Smooth muscle cell (in vitro differentiated cells): ENCODE data around the gene RFTN1. TPM values are rescaled to one million over a fixed set of nuclear protein-coding genes. Genes with fewer than 3 reads are reported as not detected.

ENCODE experiments used
- DNase-seq: peaks from one replicate; lab custom pipeline; 2025; ENCODE audit not compliant: unreplicated experiment; lab: John Stamatoyannopoulos, UW
- H2AFZ ChIP-seq: fragments of 200-600 bp; sonication (generic); 2 replicates; pipeline ENCODE4 v1.6.0; 2016; ENCODE audit warnings: antibody characterized with exemption, low read depth, mild to moderate bottlenecking
- H3F3A ChIP-seq: fragments of 200-600 bp; sonication (generic); 2 replicates; pipeline ENCODE4 v1.6.0; 2017; ENCODE audit warnings: antibody characterized with exemption, low read depth
- H3K27ac ChIP-seq: fragments of 200-600 bp; sonication (generic); 2 replicates; pipeline ENCODE4 v1.5.1; 2016; ENCODE audit warnings: low read depth, mild to moderate bottlenecking
- H3K27me3 ChIP-seq: fragments of 200-600 bp; sonication (generic); 2 replicates; pipeline ENCODE4 v1.6.1; 2016; ENCODE audit warnings: low read depth, mild to moderate bottlenecking
- H3K36me3 ChIP-seq: fragments of 200-600 bp; sonication (generic); 2 replicates; pipeline ENCODE4 v1.5.1; 2016; ENCODE audit warnings: low read depth
- H3K4me1 ChIP-seq: fragments of 200-600 bp; sonication (generic); 2 replicates; pipeline ENCODE4 v1.5.1; 2016; ENCODE audit warnings: low read depth
- H3K4me2 ChIP-seq: fragments of 200-600 bp; sonication (generic); 2 replicates; pipeline ENCODE4 v1.6.0; 2016; ENCODE audit warnings: mild to moderate bottlenecking
- H3K4me3 ChIP-seq: fragments of 200-600 bp; sonication (generic); 2 replicates; pipeline ENCODE4 v1.5.1; 2016; ENCODE audit warnings: mild to moderate bottlenecking
- H3K79me2 ChIP-seq: fragments of 200-600 bp; sonication (generic); 2 replicates; pipeline ENCODE4 v1.6.0; 2016; ENCODE audit warnings: low read depth, mild to moderate bottlenecking
- H3K9ac ChIP-seq: fragments of 200-600 bp; sonication (generic); 2 replicates; pipeline ENCODE4 v1.6.0; 2016; ENCODE audit warnings: low read depth
- H3K9me3 ChIP-seq: fragments of 200-600 bp; sonication (generic); replicated peaks from 2 replicates; pipeline ENCODE4 v1.5.1; 2016; ENCODE audit warnings: low read depth
- H4K20me1 ChIP-seq: fragments of 200-600 bp; sonication (generic); 2 replicates; pipeline ENCODE4 v1.6.0; 2016; ENCODE audit warnings: low read depth
- WGBS: methylation state at CpG from one replicate; pipeline ENCODE4 v1.1.7; 2016; ENCODE audit warnings: low lambda C conversion rate; 5-methylcytosine and 5-hydroxymethylcytosine counted together
- polyA plus RNA-seq: library from polyadenylated mRNA; unstranded; fragments of >200 nt; fragmentation: Nextera tagmentation; extraction: Ambion mirVana; gene quantifications from 2 replicates; pipeline ENCODE4 v1.2.1, GENCODE V29; 2016
- total RNA-seq: library from RNA; depleted of rRNA; stranded (reverse); fragments of >200 nt; gene quantifications from 2 replicates; pipeline ENCODE4 v1.2.3, GENCODE V29; 2014
- TF ChIP-seq, protein P1 (sequence below): fragments of 200-600 bp; sonication (generic); IDR thresholded peaks from 2 replicates; pipeline ENCODE4 v1.5.1; 2017; ENCODE audit warnings: borderline replicate concordance, mild to moderate bottlenecking, antibody characterized with exemption; ENCODE audit not compliant: insufficient read depth, poor library complexity, severe bottlenecking

The RFTN1 gene
- total and polyA plus RNA-seq, 2 experiments from 2014 or later = 21.7 to 35.6 TPM

DNA sequence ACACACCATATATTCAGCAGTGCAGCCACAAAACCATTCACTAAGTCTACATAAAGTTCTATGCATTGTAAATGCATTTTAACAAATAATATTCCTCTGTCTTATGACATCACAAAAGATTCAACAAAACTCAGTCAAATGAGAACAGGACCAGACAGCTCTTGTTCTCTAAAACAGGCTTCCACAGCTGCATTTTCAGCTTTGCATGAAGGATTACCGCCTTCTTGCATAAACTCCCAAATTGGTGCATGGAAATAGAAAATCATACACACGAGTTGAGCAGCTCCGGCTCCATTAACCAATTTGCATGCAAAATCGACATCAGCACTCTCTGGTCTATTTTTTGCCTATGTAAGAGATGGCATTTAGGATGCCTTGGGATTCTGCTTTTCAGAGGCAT lies 66.4 kb downstream of the RFTN1 start:
- Histone ChIP-seq H3K27ac (no peak overlapping the region), H3F3A (no peaks in the 10 kb centered on the region), H3K36me3 (no peaks in the 10 kb centered on the region), H3K4me1 (peaks cover 8% of the 10 kb centered on the region), H3K9ac (no peak overlapping the region), H3K4me2 (no peak overlapping the region), H2AFZ (no peak overlapping the region), H3K9me3 (no peaks in the 10 kb centered on the region), H4K20me1 (no peaks in the 10 kb centered on the region), H3K4me3 (no peak overlapping the region), H3K27me3 (no peaks in the 10 kb centered on the region), H3K79me2 (no peaks in the 10 kb centered on the region)
- TF ChIP-seq, protein P1, sequence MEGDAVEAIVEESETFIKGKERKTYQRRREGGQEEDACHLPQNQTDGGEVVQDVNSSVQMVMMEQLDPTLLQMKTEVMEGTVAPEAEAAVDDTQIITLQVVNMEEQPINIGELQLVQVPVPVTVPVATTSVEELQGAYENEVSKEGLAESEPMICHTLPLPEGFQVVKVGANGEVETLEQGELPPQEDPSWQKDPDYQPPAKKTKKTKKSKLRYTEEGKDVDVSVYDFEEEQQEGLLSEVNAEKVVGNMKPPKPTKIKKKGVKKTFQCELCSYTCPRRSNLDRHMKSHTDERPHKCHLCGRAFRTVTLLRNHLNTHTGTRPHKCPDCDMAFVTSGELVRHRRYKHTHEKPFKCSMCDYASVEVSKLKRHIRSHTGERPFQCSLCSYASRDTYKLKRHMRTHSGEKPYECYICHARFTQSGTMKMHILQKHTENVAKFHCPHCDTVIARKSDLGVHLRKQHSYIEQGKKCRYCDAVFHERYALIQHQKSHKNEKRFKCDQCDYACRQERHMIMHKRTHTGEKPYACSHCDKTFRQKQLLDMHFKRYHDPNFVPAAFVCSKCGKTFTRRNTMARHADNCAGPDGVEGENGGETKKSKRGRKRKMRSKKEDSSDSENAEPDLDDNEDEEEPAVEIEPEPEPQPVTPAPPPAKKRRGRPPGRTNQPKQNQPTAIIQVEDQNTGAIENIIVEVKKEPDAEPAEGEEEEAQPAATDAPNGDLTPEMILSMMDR = no peak
- no peak for DNase-seq
- WGBS = 70% methylated on average over 4 of the region's 4 CpGs

DNA sequence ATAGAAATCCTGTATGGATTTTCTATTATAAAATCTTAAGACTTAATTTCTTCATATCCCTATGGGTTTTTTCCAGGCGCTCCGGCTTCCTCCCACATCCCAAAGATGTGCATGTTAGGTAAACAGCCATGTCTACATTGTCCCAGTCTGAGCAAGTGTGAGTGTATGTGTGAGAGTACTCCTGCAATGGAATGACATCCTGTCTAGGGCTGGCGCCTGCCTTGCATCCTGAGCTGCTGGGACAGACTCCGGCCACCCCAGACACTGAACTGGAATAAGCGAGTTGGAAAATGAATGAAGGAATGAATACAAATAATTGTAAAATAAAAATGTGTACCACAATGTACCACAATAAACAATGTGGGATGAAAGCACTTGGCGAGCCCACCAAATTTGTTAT lies 69.2 kb downstream of the RFTN1 start:
- Histone ChIP-seq H3K4me1 (peaks cover 8% of the 10 kb centered on the region), H3K36me3 (no peaks in the 10 kb centered on the region), H3K79me2 (no peaks in the 10 kb centered on the region), H4K20me1 (peaks cover 3% of the 10 kb centered on the region), H3K4me3 (no peak overlapping the region), H2AFZ (no peak overlapping the region), H3K27me3 (no peaks in the 10 kb centered on the region), H3F3A (no peaks in the 10 kb centered on the region), H3K4me2 (no peak overlapping the region), H3K9me3 (no peaks in the 10 kb centered on the region), H3K9ac (no peak overlapping the region), H3K27ac (no peak overlapping the region)
- WGBS = 94% methylated on average over 6 of the region's 6 CpGs
- no peak for DNase-seq
- TF ChIP-seq, protein P1 = no peak

DNA sequence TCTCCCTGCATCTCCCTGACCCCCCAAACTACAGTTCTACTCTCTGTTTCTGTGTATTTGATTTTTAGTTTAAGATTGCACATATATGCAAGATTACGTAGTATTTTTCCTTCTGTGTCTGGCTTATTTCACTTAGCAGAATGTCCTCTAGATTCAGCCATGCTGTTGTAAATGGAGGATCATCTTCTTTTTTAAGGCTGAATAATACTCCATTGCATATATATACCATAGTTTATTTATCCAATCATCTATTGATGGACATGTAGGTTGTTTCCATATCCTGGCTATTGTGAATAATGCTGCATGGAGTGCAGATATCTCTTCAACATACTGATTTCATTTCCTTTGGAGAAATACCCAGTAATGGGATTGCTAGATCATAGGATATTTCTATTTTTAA lies 70.8 kb downstream of the RFTN1 start:
- H4K20me1 ChIP-seq = peaks cover 4% of the 10 kb centered on the region
- H3K9me3 ChIP-seq = no peaks in the 10 kb centered on the region
- no peak for DNase-seq
- no peak overlapping the region for H3K4me3 ChIP-seq
- H3F3A ChIP-seq = no peaks in the 10 kb centered on the region
- no peak overlapping the region for H3K27ac ChIP-seq
- H3K79me2 ChIP-seq = no peaks in the 10 kb centered on the region
- H2AFZ ChIP-seq = no peak overlapping the region
- no peaks in the 10 kb centered on the region for H3K36me3 ChIP-seq
- WGBS = 94% methylated on average over 1 of the region's 1 CpG
- no peak overlapping the region for H3K9ac ChIP-seq
- no peak overlapping the region for H3K4me2 ChIP-seq
- TF ChIP-seq, protein P1 = no peak
- no peaks in the 10 kb centered on the region for H3K27me3 ChIP-seq
- no peaks in the 10 kb centered on the region for H3K4me1 ChIP-seq

DNA sequence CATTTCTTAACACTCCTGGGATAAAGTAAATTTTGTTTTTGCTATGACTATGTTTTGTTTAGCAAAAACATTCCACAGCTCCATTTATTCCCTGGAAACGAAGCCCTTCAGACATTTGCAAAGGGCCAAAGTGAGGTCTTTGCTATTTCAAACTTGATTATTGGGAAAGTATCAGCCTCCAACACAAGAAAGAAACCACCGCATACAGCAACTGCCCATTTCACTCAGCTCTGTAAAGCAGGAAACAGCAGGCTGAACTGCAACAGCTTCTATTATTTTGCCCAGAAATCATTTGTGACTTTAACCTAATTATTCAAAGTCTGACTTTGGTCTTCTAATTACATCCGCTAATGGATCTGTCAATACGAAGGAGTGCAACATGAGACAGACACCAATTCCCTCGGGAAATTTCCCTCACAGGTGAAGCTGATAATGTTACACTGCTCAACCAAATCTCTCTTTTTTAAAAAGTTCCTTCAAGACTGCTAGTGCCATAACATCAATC lies 72.1 kb downstream of the RFTN1 start:
- H3K79me2 ChIP-seq = peaks cover 1% of the 10 kb centered on the region
- H3K27ac ChIP-seq = no peak overlapping the region

More for the DNA sequence above, 72.1 kb downstream of the RFTN1 start:
- no peak overlapping the region for H2AFZ ChIP-seq
- H3K36me3 ChIP-seq = no peaks in the 10 kb centered on the region
- H3K9me3 ChIP-seq = no peaks in the 10 kb centered on the region
- H3K27me3 ChIP-seq = no peaks in the 10 kb centered on the region
- TF ChIP-seq, protein P1 = no peak
- WGBS = 60% methylated on average over 5 of the region's 5 CpGs
- H4K20me1 ChIP-seq = peaks cover 4% of the 10 kb centered on the region
- H3K4me2 ChIP-seq = peak overlapping the region; percentile 54
- no peak for DNase-seq
- H3K9ac ChIP-seq = no peak overlapping the region
- no peaks in the 10 kb centered on the region for H3K4me1 ChIP-seq
- no peaks in the 10 kb centered on the region for H3F3A ChIP-seq
- H3K4me3 ChIP-seq = no peak overlapping the region
